ENCODE results near the gene MYG1.

GRCh38 chr12:53258541-53259539 lies 40.7 kb upstream of the MYG1 start:
- TF ChIP-seq CTCF (IDR thresholded peaks at IDR 0.05; ENCODE audit: poor library complexity) (no peak), EZH2 (IDR thresholded peaks at IDR 0.05; ENCODE audit: borderline replicate concordance) (no peak)
